CD4-positive, alpha-beta T cell treated with Interleukin-17A for 4 hours (primary cell): ENCODE results near the gene C12orf75.
"Not testable (repeated sequence)": the region's sequence is repeated elsewhere in the genome, so short reads cannot be mapped to it uniquely, and the experiment has no call there.

Source experiments
- DNase-seq: peaks from one replicate; pipeline ENCODE4 v3.0.0-alpha.2; 2020; ENCODE audit warnings: mixed read lengths

Gene C12orf75

GRCh38 chr12:105378911-105379310 is 48.4 kb downstream of the C12orf75 start:
- no peak for DNase-seq

GRCh38 chr12:105382771-105383622 is 52.5 kb downstream of the C12orf75 start:
- DNase-seq, result peak; percentile 34

GRCh38 chr12:105384220-105384619 is 53.7 kb downstream of the C12orf75 start:
- DNase-seq, result no peak

- no peak for DNase-seq
Measured at GRCh38 chr12:105384916-105385535, 54.5 kb downstream of the C12orf75 start.

- DNase-seq, result no peak
Measured at GRCh38 chr12:105386431-105386830, 55.9 kb downstream of the C12orf75 start.

GRCh38 chr12:105391231-105391630 is 60.7 kb downstream of the C12orf75 start:
- DNase-seq, result no peak

- DNase-seq, result no peak
Measured at GRCh38 chr12:105393587-105393986, 63.1 kb downstream of the C12orf75 start.

GRCh38 chr12:105396024-105396423 is 65.5 kb downstream of the C12orf75 start:
- no peak for DNase-seq

- no peak for DNase-seq
Measured at GRCh38 chr12:105396983-105397382, 66.5 kb downstream of the C12orf75 start.

GRCh38 chr12:105398930-105399329 is 68.4 kb downstream of the C12orf75 start:
- DNase-seq, result no peak

- DNase-seq, result no peak
Measured at GRCh38 chr12:105399428-105400081, 69.1 kb downstream of the C12orf75 start.

GRCh38 chr12:105400227-105400626 is 69.7 kb downstream of the C12orf75 start:
- DNase-seq, result no peak

- DNase-seq, result no peak
Measured at GRCh38 chr12:105401198-105401597, 70.7 kb downstream of the C12orf75 start.

- DNase-seq, result no peak
Measured at GRCh38 chr12:105402366-105402765, 71.9 kb downstream of the C12orf75 start.

- no peak for DNase-seq
Measured at GRCh38 chr12:105403095-105403494, 72.6 kb downstream of the C12orf75 start.

GRCh38 chr12:105404134-105404533 is 73.6 kb downstream of the C12orf75 start:
- not testable (repeated sequence) for DNase-seq

- DNase-seq, result no peak
Measured at GRCh38 chr12:105406497-105406896, 76.0 kb downstream of the C12orf75 start.

- no peak for DNase-seq
Measured at GRCh38 chr12:105409279-105409678, 78.8 kb downstream of the C12orf75 start.

GRCh38 chr12:105409801-105410471 is 79.4 kb downstream of the C12orf75 start:
- no peak for DNase-seq

- DNase-seq, result no peak
Measured at GRCh38 chr12:105413911-105414487, 83.5 kb downstream of the C12orf75 start.

- DNase-seq, result no peak
Measured at GRCh38 chr12:105417732-105418131, 87.2 kb downstream of the C12orf75 start.

GRCh38 chr12:105418229-105418628 is 87.7 kb downstream of the C12orf75 start:
- DNase-seq, result no peak

GRCh38 chr12:105418821-105419291 is 88.4 kb downstream of the C12orf75 start:
- DNase-seq, result no peak
